Stomach (tissue), 4 donors: Measurements from ENCODE around the gene VWA8.

ENCODE experiments used
- CTCF ChIP-seq, 7 experiments: fragments of 450-650 bp in 4 of 7; fragments of 200-600 bp in 3 of 7; sonication (generic) in 3 of 7; IDR thresholded peaks; one replicate each; pipeline ENCODE4 v1.5.1; 2016 to 2019; ENCODE audit warnings: antibody characterized with exemption in 7 of 7, control low read depth in 2 of 7, mild to moderate bottlenecking in 1 of 7
- EP300 ChIP-seq: sonication (generic); formaldehyde crosslinking; IDR thresholded peaks from one replicate; pipeline ENCODE4 v1.6.1; 2017; ENCODE audit warnings: antibody characterized with exemption

GRCh38 chr13:41648314-41648935 is 312.5 kb downstream of the VWA8 start:
- TF ChIP-seq CTCF (IDR thresholded peaks at IDR 0.05) (no peak), EP300 (no peak)
